H1 (cell line): ENCODE results near the gene RNF26. TPM values are rescaled to one million over a fixed set of nuclear protein-coding genes. Genes with fewer than 3 reads are reported as not detected.

Source experiments
- CTCF ChIA-PET: fragments of 300-600 bp; sonication (Branson Sonifier 250); formaldehyde crosslinking; loops from one replicate; lab custom pipeline; 2021; ENCODE audit not compliant: partially characterized antibody; lab: Charles Lee
- POLR2A ChIA-PET: fragments of 300-600 bp; sonication (Branson Sonifier 250); formaldehyde crosslinking; loops from one replicate; lab custom pipeline; 2021; ENCODE audit warnings: inconsistent platforms; ENCODE audit not compliant: partially characterized antibody; lab: Charles Lee
- DNase-seq, 2 experiments: peaks; one replicate each; pipeline versions ENCODE4 v3.0.0 to v3.0.0-alpha.2; 2010 to 2022; ENCODE audit warnings: low spot score in 2 of 2, low read depth in 1 of 2, mixed read lengths in 1 of 2
- FAIRE-seq: peaks from 2 replicates; lab custom pipeline; 2011; peaks lifted over from hg19 to GRCh38; lab: Jason Lieb, UNC
- H2AFZ ChIP-seq: 2 replicates; pipeline ENCODE4 v1.8.1; 2012; ENCODE audit warnings: low read length, inconsistent platforms
- H2AK5ac ChIP-seq: 2 replicates; pipeline ENCODE4 v1.6.1; 2013; ENCODE audit warnings: low read depth, low read length
- H2BK120ac ChIP-seq: replicated peaks from 2 replicates; pipeline ENCODE3; 2013; ENCODE audit warnings: low read depth, low read length, inconsistent platforms
- H2BK12ac ChIP-seq: 2 replicates; pipeline ENCODE4 v1.6.1; 2013; ENCODE audit warnings: low read depth, low read length
- H2BK15ac ChIP-seq: 2 replicates; pipeline ENCODE4 v1.6.1; 2013; ENCODE audit warnings: low read length
- H2BK20ac ChIP-seq: 2 replicates; pipeline ENCODE4 v1.6.1; 2013; ENCODE audit warnings: low read length
- H2BK5ac ChIP-seq: 2 replicates; pipeline ENCODE4 v1.6.1; 2013; ENCODE audit warnings: low read depth, low read length
- H3K14ac ChIP-seq: 2 replicates; pipeline ENCODE4 v1.6.1; 2013; ENCODE audit warnings: inconsistent platforms; ENCODE audit not compliant: insufficient read length
- H3K18ac ChIP-seq: 2 replicates; pipeline ENCODE4 v1.6.1; 2013; ENCODE audit warnings: low read length; ENCODE audit errors: extremely low read depth
- H3K23ac ChIP-seq: 2 replicates; pipeline ENCODE4 v1.6.1; 2013; ENCODE audit warnings: inconsistent platforms; ENCODE audit not compliant: insufficient read length
- H3K23me2 ChIP-seq: 2 replicates; pipeline ENCODE4 v1.6.1; 2013; ENCODE audit warnings: low read depth, low read length
- H3K27ac ChIP-seq: 2 replicates; pipeline ENCODE4 v1.6.1; 2011; ENCODE audit warnings: low read depth, low read length, inconsistent platforms
- H3K27me3 ChIP-seq, 4 experiments: replicated peaks in 1 of 4; 1 replicate in 1 of 4; 2 replicates in 3 of 4; pipeline versions ENCODE4 v1.6.1 to v1.8.1; 2011 to 2013; ENCODE audit warnings: low read length in 3 of 4, mild to moderate bottlenecking in 3 of 4, inconsistent platforms in 2 of 4, mixed read lengths in 2 of 4, moderate library complexity in 1 of 4; ENCODE audit not compliant: control insufficient read depth in 3 of 4, insufficient read depth in 3 of 4; ENCODE audit errors: extremely low read depth in 1 of 4
- H3K36me3 ChIP-seq, 4 experiments: 2 replicates each; pipeline versions ENCODE4 v1.6.1 to v1.8.1; 2011 to 2013; ENCODE audit warnings: mild to moderate bottlenecking in 4 of 4, low read length in 3 of 4, moderate library complexity in 2 of 4, control low read depth in 1 of 4, inconsistent platforms in 1 of 4; ENCODE audit not compliant: insufficient read depth in 4 of 4, control insufficient read depth in 2 of 4
- H3K4ac ChIP-seq: replicated peaks from 2 replicates; pipeline ENCODE3; 2013; ENCODE audit warnings: low read length, low read depth, mixed read lengths, inconsistent platforms; ENCODE audit not compliant: insufficient read length
- H3K4me1 ChIP-seq, 4 experiments: replicated peaks in 1 of 4; 1 replicate in 1 of 4; 2 replicates in 3 of 4; pipeline versions ENCODE4 v1.6.1 to v1.8.1; 2011 to 2013; ENCODE audit warnings: low read length in 3 of 4, inconsistent platforms in 2 of 4, mixed read lengths in 1 of 4; ENCODE audit not compliant: insufficient read depth in 4 of 4, control insufficient read depth in 3 of 4
- H3K4me2 ChIP-seq, 2 experiments: 2 replicates each; pipeline versions ENCODE4 v1.6.1 to v1.8.1; 2011 to 2013; ENCODE audit warnings: low read depth in 2 of 2, low read length in 2 of 2, control low read depth in 1 of 2, inconsistent platforms in 1 of 2, mild to moderate bottlenecking in 1 of 2; ENCODE audit not compliant: insufficient read depth in 1 of 2
- H3K4me3 ChIP-seq, 4 experiments: fragments of 200-600, 300-600 bp in 1 of 4; sonication (generic), shearing (Covaris generic), sonication (Bioruptor Twin) in 1 of 4; 2 replicates each; pipeline versions ENCODE4 v1.5.1 to v1.8.1; 2011 to 2016; ENCODE audit warnings: low read length in 4 of 4, low read depth in 3 of 4, control low read depth in 2 of 4, inconsistent platforms in 2 of 4, mild to moderate bottlenecking in 2 of 4, mixed read lengths in 1 of 4, moderate library complexity in 1 of 4; ENCODE audit not compliant: insufficient read depth in 2 of 4; ENCODE audit errors: extremely low read depth in 1 of 4
- H3K56ac ChIP-seq: replicated peaks from 2 replicates; pipeline ENCODE3; 2013; ENCODE audit warnings: low read depth, mild to moderate bottlenecking, mixed read lengths, low read length, inconsistent platforms; ENCODE audit not compliant: insufficient read length
- H3K79me1 ChIP-seq: 2 replicates; pipeline ENCODE4 v1.6.1; 2013; ENCODE audit warnings: low read depth, low read length, control low read depth
- H3K79me2 ChIP-seq, 2 experiments: 2 replicates each; pipeline versions ENCODE4 v1.6.1 to v1.8.1; 2012 to 2013; ENCODE audit warnings: low read length in 2 of 2, mild to moderate bottlenecking in 2 of 2, inconsistent platforms in 1 of 2; ENCODE audit not compliant: insufficient read depth in 2 of 2, control insufficient read depth in 1 of 2
- H3K9ac ChIP-seq, 4 experiments: replicated peaks in 1 of 4; 1 replicate in 1 of 4; 2 replicates in 3 of 4; pipeline versions ENCODE4 v1.6.1 to v1.8.1; 2011 to 2013; ENCODE audit warnings: low read depth in 3 of 4, low read length in 3 of 4, control low read depth in 2 of 4, mild to moderate bottlenecking in 2 of 4, moderate library complexity in 2 of 4, inconsistent platforms in 1 of 4; ENCODE audit errors: extremely low read depth in 1 of 4
- H3K9me3 ChIP-seq, 2 experiments: 2 replicates each; pipeline versions ENCODE4 v1.6.1 to v1.8.1; 2012 to 2013; ENCODE audit warnings: mild to moderate bottlenecking in 2 of 2, moderate library complexity in 2 of 2, control low read depth in 1 of 2, inconsistent platforms in 1 of 2, low read depth in 1 of 2, low read length in 1 of 2, mixed read lengths in 1 of 2; ENCODE audit not compliant: insufficient read depth in 2 of 2
- H4K20me1 ChIP-seq, 2 experiments: replicated peaks in 1 of 2; 2 replicates each; pipeline versions ENCODE3 to v1.8.1; 2011 to 2013; ENCODE audit warnings: inconsistent platforms in 2 of 2, low read length in 2 of 2, mild to moderate bottlenecking in 1 of 2; ENCODE audit not compliant: insufficient read depth in 2 of 2, control insufficient read depth in 1 of 2
- H4K5ac ChIP-seq: 2 replicates; pipeline ENCODE4 v1.6.1; 2013; ENCODE audit warnings: low read length, low read depth, mixed read lengths, inconsistent platforms; ENCODE audit not compliant: insufficient read length
- H4K8ac ChIP-seq: 2 replicates; pipeline ENCODE4 v1.8.0; 2013; ENCODE audit warnings: mild to moderate bottlenecking, moderate library complexity, low read length, inconsistent platforms; ENCODE audit not compliant: insufficient read depth; ENCODE audit errors: extremely low read depth
- H4K91ac ChIP-seq: replicated peaks from 2 replicates; pipeline ENCODE3; 2013; ENCODE audit warnings: low read length, mixed read lengths, inconsistent platforms; ENCODE audit not compliant: insufficient read length
- ASH2L ChIP-seq: fragments of 200-600, 300-600 bp; sonication (generic); IDR thresholded peaks from one replicate; pipeline ENCODE4 v1.7.1; 2017; ENCODE audit warnings: low read length
- ATF2 ChIP-seq: IDR thresholded peaks from 2 replicates; pipeline ENCODE4 v1.6.1; 2012; ENCODE audit warnings: low read length, inconsistent platforms
- EP300 ChIP-seq, 2 experiments: IDR thresholded peaks; 1 replicate in 1 of 2; 2 replicates in 1 of 2; pipeline ENCODE4 v1.6.1; 2011 to 2012; ENCODE audit warnings: low read depth in 2 of 2, low read length in 2 of 2, mild to moderate bottlenecking in 2 of 2, borderline replicate concordance in 1 of 2, inconsistent platforms in 1 of 2, moderate library complexity in 1 of 2
- FOSL1 ChIP-seq: IDR thresholded peaks from 2 replicates; pipeline ENCODE4 v1.6.1; 2011; ENCODE audit warnings: mild to moderate bottlenecking, low read depth, low read length, moderate library complexity; ENCODE audit not compliant: insufficient read depth
- POU5F1 ChIP-seq: IDR thresholded peaks from 2 replicates; pipeline ENCODE4 v1.6.1; 2011; ENCODE audit warnings: low read depth, mild to moderate bottlenecking, low read length, moderate library complexity
- SIN3A ChIP-seq, 2 experiments: IDR thresholded peaks in 1 of 2; conservative IDR thresholded peaks in 1 of 2; 2 replicates each; pipeline ENCODE4 v1.6.1; 2011 to 2012; ENCODE audit warnings: low read length in 2 of 2, improper control_type of control experiment in 1 of 2, low read depth in 1 of 2, mild to moderate bottlenecking in 1 of 2
- TEAD4 ChIP-seq: IDR thresholded peaks from 2 replicates; pipeline ENCODE4 v1.6.1; 2012; ENCODE audit warnings: low read depth, low read length, inconsistent platforms, mixed read lengths
- WGBS, 2 experiments: shearing (Covaris generic) in 1 of 2; methylation state at CpG; one replicate each; pipeline versions ENCODE4 v1.1.6 to v1.1.7; 2013 to 2015; ENCODE audit warnings: low lambda C conversion rate in 2 of 2, mixed read lengths in 2 of 2, inconsistent platforms in 1 of 2, low coverage in 1 of 2, missing lambda C conversion rate in 1 of 2; ENCODE audit not compliant: insufficient replicate concordance in 2 of 2, insufficient coverage in 1 of 2, insufficient read length in 1 of 2; ENCODE audit errors: extremely low coverage in 1 of 2, missing lambda C conversion rate in 1 of 2; 5-methylcytosine and 5-hydroxymethylcytosine counted together
- polyA plus RNA-seq, 7 experiments: library from polyadenylated mRNA; depleted of rRNA in 3 of 7; stranded (reverse) in 5 of 7; unstranded in 2 of 7; fragments of >200 nt in 5 of 7; fragments of 200-250 nt in 2 of 7; gene quantifications; 1 replicate in 5 of 7; 2 replicates in 1 of 7; 4 replicates in 1 of 7; pipeline versions ENCODE4 v1.2.1 to v1.2.3, GENCODE V29; 2011 to 2013; ENCODE audit warnings: missing spikeins in 2 of 7, mixed read lengths in 2 of 7
- total RNA-seq: library from RNA; stranded (reverse); fragmentation: NEBNext Ultra II Directional; extraction: Animal tissue kit (Norgen Biotek cat#: 25700); gene quantifications from 2 replicates; pipeline ENCODE4 v1.2.1, GENCODE V29; 2021

The RNF26 gene
- total and polyA plus RNA-seq, 2 of the 8 experiments (the other 6 are each of a cell fraction or from before 2014, with no cell fraction given), result 82.7 to 84.0 TPM

- Histone ChIP-seq H3K79me1 (no peaks in the 10 kb centered on the region), H3K36me3 (no peaks in the 10 kb centered on the region), H4K5ac (peak overlapping the region; percentile 25), H3K9me3 (no peaks in the 10 kb centered on the region), H3K4me2 (peak overlapping the region; percentile 39 to 45; a peak in 2 of 4 replicates), H4K91ac (no peak overlapping the region), H3K14ac (no peak overlapping the region), H2BK5ac (no peak overlapping the region), H3K27me3 (peaks cover 0 to 12% (median 10%) of the 10 kb centered on the region in 4 experiments; a peak in 6 of 7 replicates), H2BK15ac (no peak overlapping the region), H3K79me2 (no peaks in the 10 kb centered on the region), H3K4me1 (peaks cover 9 to 56% (median 43%) of the 10 kb centered on the region in 4 experiments), H4K8ac (no peak overlapping the region), H2AK5ac (no peak overlapping the region), H4K20me1 (no peaks in the 10 kb centered on the region), H3K56ac (no peak overlapping the region), H2BK12ac (peak overlapping the region; percentile 50; the same call in 1 of the 2 replicates), H3K18ac (no peak overlapping the region; the same call in 1 of the 2 replicates), H3K4ac (no peak overlapping the region), H3K27ac (no peak overlapping the region), H2BK20ac (0 out of 2 replicates have a peak overlapping the region, but pooled peaks have one; percentile 80), H3K9ac (no peak overlapping the region), H2BK120ac (peak overlapping the region; percentile 38), H3K23ac (no peak overlapping the region), H3K4me3 (peak overlapping the region in 3 of 4 experiments; percentile 5 to 33 (median 15); a peak in 3 of 8 replicates), H3K23me2 (peaks cover 21% of the 10 kb centered on the region), H2AFZ (no peak overlapping the region)
- TF ChIP-seq ASH2L, result peak; percentile 3
- TF ChIP-seq POU5F1, result no peak
- TF ChIP-seq TEAD4, result peak; percentile 64
- TF ChIP-seq SIN3A (conservative IDR thresholded peaks at IDR 0.05 in 1 of 2, IDR thresholded peaks at IDR 0.05 in 1 of 2; ENCODE audit: low read depth in 1 of 2, low read length in 2 of 2), result no peak
- no peak for TF ChIP-seq EP300 (IDR thresholded peaks at IDR 0.05; ENCODE audit: borderline replicate concordance in 1 of 2, low read depth in 2 of 2, low read length in 2 of 2)
- no peak for TF ChIP-seq ATF2
- no peak for TF ChIP-seq FOSL1
- FAIRE-seq (no peak), DNase-seq (peak in 1 of 2 experiments; percentile 57)
- 56% methylated on average over 10 of the region's 10 CpGs; no CpG with 5 or more reads in 1 of the 2 experiments for WGBS, 2 experiments
- CTCF ChIA-PET, result interaction anchor here (0.8 to 26.3 kb wide), 13 partner anchors 11 to 729 kb away, joined by 3 to 474 read pairs (median 3); partner anchors contain the start of genes C1QTNF5 and MFRP
- POLR2A ChIA-PET, result interaction anchor here (0.8 to 1.6 kb wide), 3 partner anchors 17 to 41 kb away, joined by 4 to 6 read pairs (median 5); no protein-coding TSS in a partner anchor
Measured at GRCh38 chr11:119378851-119379465, 44.6 kb downstream of the RNF26 start.
